ENCODE measurements around the gene UROC1. TPM values are rescaled to one million over a fixed set of nuclear protein-coding genes. Genes with fewer than 3 reads are reported as not detected.

The UROC1 gene
- total and polyA plus RNA-seq, 2 of the 13 experiments (the other 11 are each of a cell fraction or from before 2014, with no cell fraction given), result 0.71 to 1.3 TPM

GRCh38 chr3:126523745-126524428, 6.3 kb upstream of the UROC1 start, which contains the start of gene CHST13 (continued):
- no peak for TF ChIP-seq ZNF580 (CRISPR knock-in tag; IDR thresholded peaks at IDR 0.05; ENCODE audit: borderline replicate concordance, low read depth)
- no peak; the same call in 1 of the 2 replicates for TF ChIP-seq ZBTB34 (CRISPR knock-in tag; IDR thresholded peaks at IDR 0.05)
- TF ChIP-seq ARID2 (CRISPR knock-in tag; IDR thresholded peaks at IDR 0.05; ENCODE audit: borderline replicate concordance), result peak; percentile 80; the same call in 1 of the 2 replicates
- peak; percentile 25; the same call in 1 of the 2 replicates for TF ChIP-seq REL (CRISPR knock-in tag; conservative IDR thresholded peaks at IDR 0.05)
- TF ChIP-seq CENPT (CRISPR knock-in tag; IDR thresholded peaks at IDR 0.05; ENCODE audit: low read depth), result peak; percentile 93; the same call in 1 of the 2 replicates
- TF ChIP-seq ZNF362 (CRISPR knock-in tag; IDR thresholded peaks at IDR 0.05; ENCODE audit: borderline replicate concordance), result no peak
- no peak for TF ChIP-seq ZNF335 (CRISPR knock-in tag; IDR thresholded peaks at IDR 0.05)
- TF ChIP-seq EP300 (IDR thresholded peaks at IDR 0.05; ENCODE audit: low read depth in 2 of 2, low read length in 2 of 2), result peak in 1 of 2 experiments; percentile 38; a peak in 1 of 4 replicates
- TF ChIP-seq EP300 (CRISPR knock-in tag; IDR thresholded peaks at IDR 0.05; ENCODE audit: borderline replicate concordance), result peak; percentile 57; the same call in 1 of the 2 replicates
- TF ChIP-seq SIN3A (IDR thresholded peaks at IDR 0.05; ENCODE audit: borderline replicate concordance, low read depth, low read length), result 0 out of 2 replicates have a peak, but pooled peaks have one; percentile 24
- no peak for TF ChIP-seq ATF1 (CRISPR knock-in tag; IDR thresholded peaks at IDR 0.05)
- TF ChIP-seq CREBL2 (CRISPR knock-in tag; IDR thresholded peaks at IDR 0.05; ENCODE audit: borderline replicate concordance), result no peak
- TF ChIP-seq ZHX1 (CRISPR knock-in tag; IDR thresholded peaks at IDR 0.05; ENCODE audit: low read depth), result no peak
- TF ChIP-seq NCOR1 (IDR thresholded peaks at IDR 0.05; ENCODE audit: borderline replicate concordance, low read length), result peak; percentile 39
- no peak for TF ChIP-seq ZNF224 (CRISPR knock-in tag; IDR thresholded peaks at IDR 0.05)
- TF ChIP-seq ZNF674 (CRISPR knock-in tag; IDR thresholded peaks at IDR 0.05; ENCODE audit: low read depth), result no peak
- TF ChIP-seq KDM3A (CRISPR knock-in tag; IDR thresholded peaks at IDR 0.05; ENCODE audit: low read depth), result peak; percentile 92
- TF ChIP-seq GPBP1L1 (CRISPR knock-in tag; IDR thresholded peaks at IDR 0.05), result no peak
- peak; percentile 89; the same call in 1 of the 2 replicates for TF ChIP-seq SNAI1 (CRISPR knock-in tag; IDR thresholded peaks at IDR 0.05; ENCODE audit: borderline replicate concordance)
